IPS-15b (cell line): Measurements from ENCODE around the gene VNN1.
"Not testable (repeated sequence)": the region's sequence is repeated elsewhere in the genome, so short reads cannot be mapped to it uniquely, and the experiment has no call there.

Experiments
- H3K27me3 ChIP-seq: one replicate; pipeline ENCODE4 v1.6.1; 2013; ENCODE audit warnings: low read length; ENCODE audit not compliant: control insufficient read depth, insufficient read depth
- H3K36me3 ChIP-seq: one replicate; pipeline ENCODE4 v1.6.1; 2013; ENCODE audit warnings: low read length; ENCODE audit not compliant: control insufficient read depth, insufficient read depth
- H3K4me1 ChIP-seq: one replicate; pipeline ENCODE4 v1.6.1; 2013; ENCODE audit warnings: mild to moderate bottlenecking, low read length; ENCODE audit not compliant: control insufficient read depth, insufficient read depth
- H3K4me3 ChIP-seq: one replicate; pipeline ENCODE4 v1.5.1; 2013; ENCODE audit warnings: low read depth, low read length
- H3K9ac ChIP-seq: one replicate; pipeline ENCODE4 v1.6.1; 2013; ENCODE audit warnings: low read depth, mild to moderate bottlenecking, low read length
- H3K9me3 ChIP-seq: one replicate; pipeline ENCODE4 v1.6.1; 2013; ENCODE audit warnings: mild to moderate bottlenecking, low read length; ENCODE audit not compliant: control insufficient read depth, insufficient read depth

The VNN1 gene

DNA sequence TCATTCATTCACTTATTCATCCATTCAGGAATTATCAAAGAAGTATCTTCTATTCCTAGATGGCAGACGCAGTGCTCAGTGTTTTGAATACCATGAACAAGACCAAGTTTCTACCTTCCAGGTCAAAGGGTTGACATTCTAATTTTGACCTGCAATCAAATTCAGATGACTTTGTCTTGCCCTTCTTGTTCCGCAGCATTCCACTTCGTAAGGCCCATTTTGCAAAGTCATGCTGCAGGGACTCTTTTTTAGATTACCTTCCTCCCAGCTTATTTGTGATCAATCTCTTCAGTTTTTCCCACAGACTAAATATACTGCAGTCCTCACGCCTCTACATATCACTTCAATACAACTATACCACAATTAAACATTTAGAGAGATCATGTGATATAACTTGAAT is 47.7 kb downstream of the VNN1 start:
- H3K4me3 ChIP-seq = no peak overlapping the region

DNA sequence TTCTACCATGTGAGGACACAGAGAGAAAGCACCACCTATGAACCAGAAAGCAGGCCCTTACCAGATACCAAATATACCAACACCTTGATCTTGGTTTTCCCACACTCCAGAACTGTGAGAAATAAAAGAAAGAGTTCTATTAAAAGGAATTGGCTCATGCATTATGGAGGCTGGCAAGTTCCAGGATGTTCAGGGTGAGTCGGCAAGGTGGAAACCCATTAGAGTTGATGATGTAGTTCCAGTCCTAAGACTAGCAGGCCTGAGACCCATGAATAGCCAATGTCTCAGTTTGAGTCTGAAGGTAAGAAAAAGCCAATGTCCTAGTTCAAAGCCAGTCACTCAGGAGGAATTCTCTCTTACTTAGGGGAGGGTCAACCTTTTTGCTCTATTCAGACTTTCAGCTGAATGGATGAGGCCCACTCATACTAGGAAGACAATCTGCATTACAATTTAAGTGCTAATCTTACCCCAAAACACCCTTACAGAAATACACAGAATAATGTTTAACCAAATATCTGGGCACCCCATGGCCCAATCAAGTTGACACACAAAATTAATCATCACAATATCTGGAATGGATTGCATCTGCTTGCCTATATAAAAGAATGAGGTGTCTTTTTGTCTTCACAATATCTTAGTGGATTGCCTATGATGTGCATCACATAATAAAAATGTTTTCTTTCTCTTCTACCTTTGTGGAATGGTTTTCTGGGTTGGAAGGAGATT is 49.4 kb downstream of the VNN1 start:
- peaks cover 5% of the 10 kb centered on the region for H3K9me3 ChIP-seq
- H3K4me1 ChIP-seq = no peaks in the 10 kb centered on the region
- H3K9ac ChIP-seq = no peak overlapping the region
- no peaks in the 10 kb centered on the region for H3K36me3 ChIP-seq
- H3K4me3 ChIP-seq = no peak overlapping the region
- H3K27me3 ChIP-seq = no peaks in the 10 kb centered on the region

More for the DNA sequence above, 47.7 kb downstream of the VNN1 start:
- Histone ChIP-seq H3K9ac (no peak overlapping the region), H3K27me3 (no peaks in the 10 kb centered on the region), H3K4me1 (no peaks in the 10 kb centered on the region), H3K36me3 (no peaks in the 10 kb centered on the region), H3K9me3 (peaks cover 5% of the 10 kb centered on the region)

DNA sequence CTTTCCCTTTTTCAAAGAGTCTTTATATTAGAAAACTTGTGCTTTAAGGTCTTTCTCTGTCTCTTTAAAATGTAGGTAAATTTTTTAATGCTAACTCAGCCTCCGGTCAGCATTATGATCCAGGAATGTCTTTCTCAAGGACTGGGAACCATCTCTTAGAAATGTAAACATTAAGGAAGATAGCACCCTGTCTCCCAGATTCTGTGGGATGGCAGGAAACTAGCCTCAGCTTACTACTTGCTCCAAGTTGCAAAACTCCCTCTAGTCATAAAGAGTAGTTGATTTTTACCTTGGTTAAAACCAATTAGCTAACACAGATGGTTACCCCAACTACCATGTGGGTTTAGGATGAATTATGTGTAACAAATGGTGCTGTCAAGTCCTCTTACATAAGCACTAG is 50.2 kb downstream of the VNN1 start:
- Histone ChIP-seq H3K27me3 (no peaks in the 10 kb centered on the region), H3K4me3 (no peak overlapping the region), H3K36me3 (no peaks in the 10 kb centered on the region), H3K4me1 (no peaks in the 10 kb centered on the region), H3K9me3 (peaks cover 5% of the 10 kb centered on the region), H3K9ac (no peak overlapping the region)

DNA sequence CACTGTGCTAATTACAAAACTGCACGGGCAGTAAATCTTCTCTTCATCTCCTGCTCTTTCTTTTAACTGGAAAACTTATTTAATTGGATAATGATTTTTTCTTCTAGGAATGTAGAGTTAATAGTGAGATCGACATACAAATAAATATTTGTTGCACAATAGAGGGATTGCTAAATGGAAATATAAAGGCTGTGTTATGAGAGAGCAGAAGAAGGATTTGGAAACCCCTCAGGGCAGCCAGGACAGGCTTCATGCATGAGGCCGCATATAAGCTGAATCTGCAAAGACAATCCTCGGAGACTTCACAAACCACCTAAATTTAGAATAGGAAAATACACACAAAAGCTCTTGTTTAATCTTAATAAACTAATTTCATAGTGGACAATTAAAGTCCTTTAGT is 51.9 kb downstream of the VNN1 start:
- H3K9me3 ChIP-seq = peaks cover 5% of the 10 kb centered on the region
- H3K27me3 ChIP-seq = no peaks in the 10 kb centered on the region
- H3K4me3 ChIP-seq = no peak overlapping the region
- no peaks in the 10 kb centered on the region for H3K36me3 ChIP-seq
- H3K9ac ChIP-seq = no peak overlapping the region
- no peaks in the 10 kb centered on the region for H3K4me1 ChIP-seq

DNA sequence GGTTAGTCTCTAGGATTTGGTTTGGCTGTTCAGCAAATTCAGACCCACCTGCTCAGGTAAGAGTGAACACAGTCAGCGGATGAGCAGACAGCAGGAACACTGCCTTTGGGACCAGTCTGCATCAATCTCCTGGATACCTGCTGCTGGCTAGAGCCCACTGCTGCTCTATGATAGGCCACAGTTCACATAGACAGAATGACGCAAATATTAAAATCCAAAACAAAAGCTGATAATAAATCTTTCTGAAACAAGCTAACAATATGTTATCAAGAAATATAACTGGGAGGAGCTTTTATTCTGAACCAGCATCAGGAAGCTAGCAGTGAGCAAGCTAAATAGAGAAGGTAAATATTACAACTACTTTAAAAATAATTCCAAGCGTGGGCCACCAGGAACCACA is 54.8 kb downstream of the VNN1 start, which contains the start of gene TAAR1:
Gene TAAR1, minus strand, starts transcription at position 101 of the 400 bp plus-strand sequence. CDS start 13,179 bp downstream, outside the sequence.
- Histone ChIP-seq H3K4me1 (no peaks in the 10 kb centered on the region), H3K27me3 (no peaks in the 10 kb centered on the region), H3K4me3 (no peak within 1 kb of the TSS), H3K9me3 (no peaks in the 10 kb centered on the region), H3K36me3 (no peaks in the 10 kb centered on the region), H3K9ac (no peak within 1 kb of the TSS)

DNA sequence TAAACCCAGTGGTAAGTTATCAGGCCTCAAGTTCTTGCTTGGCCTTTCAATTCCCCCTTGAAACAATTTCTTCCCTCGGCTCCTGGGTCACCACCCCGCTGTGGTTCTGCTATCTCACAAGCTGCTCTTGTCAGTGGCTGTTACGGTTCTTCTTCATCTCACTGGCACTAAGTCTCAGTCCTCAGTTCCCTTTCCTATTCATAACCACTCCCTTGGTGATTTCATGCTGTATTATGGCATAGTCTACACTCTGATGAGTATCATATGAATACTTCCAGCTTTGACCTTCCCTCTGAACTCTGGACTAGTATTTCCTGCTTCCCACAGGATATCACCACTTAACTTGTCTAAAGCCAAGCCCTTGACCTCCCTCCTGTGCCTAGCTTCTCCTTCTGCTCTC is 62.8 kb downstream of the VNN1 start:
- Histone ChIP-seq H3K9me3 (no peaks in the 10 kb centered on the region), H3K36me3 (no peaks in the 10 kb centered on the region), H3K4me1 (peaks cover 2% of the 10 kb centered on the region), H3K27me3 (no peaks in the 10 kb centered on the region), H3K4me3 (no peak overlapping the region), H3K9ac (no peak overlapping the region)

DNA sequence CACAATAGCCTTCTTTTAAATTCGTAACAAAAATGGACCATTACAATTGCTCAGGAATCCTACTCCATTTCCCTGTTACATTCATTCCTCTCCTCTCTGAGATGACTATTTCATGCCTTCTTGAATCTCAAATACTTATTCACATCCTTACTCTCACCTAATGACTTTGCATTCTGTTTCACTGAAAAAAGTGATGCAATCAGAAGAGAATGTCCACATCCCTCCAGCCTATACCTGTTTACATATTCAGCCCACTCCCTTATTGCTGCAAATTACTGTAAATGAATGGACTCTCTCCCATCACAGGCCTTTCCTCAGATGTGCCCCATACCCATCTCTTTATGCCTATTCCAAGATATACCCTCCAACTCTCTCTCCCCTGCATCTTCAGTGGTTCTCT is 63.4 kb downstream of the VNN1 start:
- Histone ChIP-seq H3K36me3 (no peaks in the 10 kb centered on the region), H3K9ac (no peak overlapping the region), H3K4me3 (no peak overlapping the region), H3K9me3 (no peaks in the 10 kb centered on the region), H3K4me1 (peaks cover 2% of the 10 kb centered on the region), H3K27me3 (no peaks in the 10 kb centered on the region)

DNA sequence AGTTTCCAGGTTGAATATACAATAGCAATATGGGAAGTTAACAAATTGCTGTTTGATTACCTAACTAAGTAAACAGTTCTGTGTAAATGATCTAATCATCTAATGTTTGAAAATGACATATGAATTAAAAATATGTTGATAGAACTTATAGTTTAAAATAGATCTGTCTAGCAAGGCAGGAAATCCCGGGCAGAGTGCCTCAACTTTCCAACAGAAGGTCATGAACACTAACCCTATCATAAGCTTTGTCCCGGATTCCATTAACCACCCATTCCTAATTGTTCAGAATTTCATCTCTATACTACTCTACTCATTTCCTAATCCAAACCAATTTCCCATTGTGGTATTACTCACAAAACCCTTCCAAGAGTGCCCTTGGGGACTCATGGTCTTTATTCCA is 65.0 kb downstream of the VNN1 start:
- H3K4me3 ChIP-seq = no peak overlapping the region

DNA sequence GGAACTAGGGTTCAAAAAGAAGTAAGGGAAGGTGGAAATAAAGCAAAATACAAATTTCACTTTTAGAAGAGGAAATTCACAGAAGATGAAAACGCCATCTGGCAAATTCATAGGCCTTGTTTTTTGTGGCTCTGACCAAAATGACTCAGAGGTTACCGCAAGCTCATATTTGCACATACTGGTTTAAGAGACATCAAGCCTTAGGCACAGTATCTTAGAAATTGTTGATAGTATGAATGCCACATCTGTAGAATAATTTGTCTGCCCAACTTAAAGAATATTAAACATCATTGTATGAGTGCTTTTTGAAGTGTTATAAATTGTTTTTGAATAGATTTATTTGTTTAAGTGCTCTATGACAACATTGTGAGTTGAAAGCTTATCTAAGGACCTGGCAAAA is 65.5 kb downstream of the VNN1 start:
- Histone ChIP-seq H3K9ac (no peak overlapping the region), H3K4me3 (no peak overlapping the region), H3K36me3 (no peaks in the 10 kb centered on the region), H3K9me3 (no peaks in the 10 kb centered on the region), H3K4me1 (peaks cover 2% of the 10 kb centered on the region), H3K27me3 (no peaks in the 10 kb centered on the region)

More for the DNA sequence above, 65.0 kb downstream of the VNN1 start:
- H3K9me3 ChIP-seq = no peaks in the 10 kb centered on the region
- H3K36me3 ChIP-seq = no peaks in the 10 kb centered on the region
- H3K4me1 ChIP-seq = peaks cover 2% of the 10 kb centered on the region
- H3K9ac ChIP-seq = no peak overlapping the region
- H3K27me3 ChIP-seq = no peaks in the 10 kb centered on the region

DNA sequence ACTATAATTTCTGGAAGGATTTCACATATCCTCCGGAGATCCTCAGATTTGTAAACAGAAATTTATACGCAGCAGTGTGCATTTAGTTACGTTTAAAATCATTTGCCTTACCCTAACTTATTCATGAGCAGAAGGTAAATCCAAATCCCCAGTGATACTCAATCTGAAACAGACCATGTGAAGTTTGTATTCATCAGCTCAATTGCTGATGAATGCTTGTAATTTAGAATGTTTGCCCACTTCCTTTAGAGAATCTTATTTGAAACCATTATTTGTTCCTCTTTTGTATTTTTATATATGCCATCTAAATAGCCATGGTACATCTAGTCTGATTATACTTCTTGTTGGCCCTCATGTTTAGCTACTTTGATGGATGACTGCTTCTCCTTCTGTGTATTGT is 70.3 kb downstream of the VNN1 start:
- no peaks in the 10 kb centered on the region for H3K4me1 ChIP-seq
- no peaks in the 10 kb centered on the region for H3K9me3 ChIP-seq
- H3K4me3 ChIP-seq = no peak overlapping the region
- no peaks in the 10 kb centered on the region for H3K27me3 ChIP-seq
- H3K9ac ChIP-seq = no peak overlapping the region
- no peaks in the 10 kb centered on the region for H3K36me3 ChIP-seq

DNA sequence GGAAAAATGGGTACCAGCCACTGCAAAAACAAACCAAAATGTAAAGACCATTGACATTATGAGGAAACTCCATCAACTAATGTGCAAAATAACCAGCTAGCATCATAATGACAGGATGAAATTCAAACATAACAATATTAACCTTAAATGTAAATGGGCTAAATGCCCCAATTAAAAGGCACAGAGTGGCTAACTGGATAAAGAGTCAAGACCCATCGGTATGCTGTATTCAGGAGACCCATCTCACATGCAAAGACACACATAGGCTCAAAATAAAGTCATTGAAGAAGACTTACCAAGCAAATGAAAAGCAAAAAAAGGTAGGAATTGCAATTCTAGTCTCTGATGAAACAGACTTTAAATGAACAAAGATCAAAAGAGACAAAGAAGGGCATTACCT is 76.7 kb downstream of the VNN1 start:
- not testable (repeated sequence) for H3K27me3 ChIP-seq, H3K4me1 ChIP-seq, H3K9ac ChIP-seq, H3K9me3 ChIP-seq, H3K4me3 ChIP-seq, H3K36me3 ChIP-seq

DNA sequence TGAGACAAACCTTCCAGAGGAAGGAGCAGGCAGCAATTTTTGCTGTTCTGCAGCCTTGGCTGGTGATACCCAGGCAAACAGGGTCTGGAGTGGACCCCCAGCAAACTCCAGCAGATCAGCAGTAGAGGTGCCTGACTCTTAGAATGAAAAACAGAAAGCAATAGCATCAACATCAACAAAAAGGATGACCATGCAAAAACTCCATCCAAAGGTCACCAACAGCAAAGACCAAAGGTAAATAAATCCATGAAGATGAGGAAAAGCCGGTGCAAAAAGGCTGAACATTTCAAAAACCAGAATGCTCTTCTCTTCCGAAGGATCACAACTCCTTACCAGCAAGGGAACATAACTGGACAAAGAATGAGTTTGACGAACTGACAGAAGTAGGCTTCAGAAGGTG is 77.9 kb downstream of the VNN1 start:
- not testable (repeated sequence) for H3K9me3 ChIP-seq, H3K27me3 ChIP-seq, H3K4me3 ChIP-seq, H3K9ac ChIP-seq, H3K36me3 ChIP-seq, H3K4me1 ChIP-seq
